GM12891 (cell line): ENCODE data around the gene CKMT2.

Experiments used
- POLR2A ChIP-seq: IDR thresholded peaks from 2 replicates; pipeline ENCODE4 v1.6.1; 2011; ENCODE audit warnings: low read depth, low read length, control low read depth
- POLR2AphosphoS5 ChIP-seq: IDR thresholded peaks from 2 replicates; pipeline ENCODE4 v1.6.1; 2011; ENCODE audit warnings: low read depth, low read length, control low read depth
- POU2F2 ChIP-seq: IDR thresholded peaks from 2 replicates; pipeline ENCODE4 v1.6.1; 2011; ENCODE audit warnings: low read depth, mild to moderate bottlenecking, control low read depth, low read length, moderate library complexity
- SPI1 ChIP-seq: IDR thresholded peaks from 2 replicates; pipeline ENCODE4 v1.6.1; 2011; ENCODE audit warnings: low read depth, low read length, control low read depth
- TAF1 ChIP-seq: IDR thresholded peaks from 2 replicates; pipeline ENCODE4 v1.6.1; 2011; ENCODE audit warnings: low read depth, low read length, control low read depth

DNA sequence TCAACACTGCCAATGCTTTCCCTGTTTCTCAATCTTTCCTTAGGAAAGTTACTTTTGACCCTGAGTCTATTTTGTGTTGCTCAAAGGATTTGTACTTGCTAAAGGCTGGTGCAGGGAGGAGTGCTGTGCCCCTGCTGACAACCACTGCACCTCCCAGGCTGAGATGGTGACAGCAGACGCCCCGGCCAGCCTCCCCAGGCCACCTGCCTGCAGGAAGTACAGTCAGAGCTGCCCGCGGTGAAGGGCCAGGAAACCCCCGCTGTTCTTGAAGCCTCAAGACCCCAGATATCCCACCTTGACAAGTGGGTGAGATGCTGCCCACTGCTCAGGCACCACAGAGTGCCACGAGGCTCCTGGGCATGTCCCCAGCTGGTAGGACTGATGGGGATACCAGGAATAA is 44.2 kb upstream of the CKMT2 start:
- TF ChIP-seq POLR2A (no peak), POLR2AphosphoS5 (no peak), TAF1 (no peak), SPI1 (no peak), POU2F2 (no peak)
